Fibroblast of mammary gland (primary cell): ENCODE measurements around the gene C3orf70.

Experiments used
- DNase-seq: peaks from one replicate; pipeline ENCODE4 v3.0.0-alpha.2; 2010; ENCODE audit warnings: low read depth
- H3K4me3 ChIP-seq: 2 replicates; pipeline ENCODE4 v1.5.1; 2011; ENCODE audit warnings: low read depth, mild to moderate bottlenecking, low read length, moderate library complexity; ENCODE audit not compliant: control insufficient read depth
- CTCF ChIP-seq: conservative IDR thresholded peaks from 2 replicates; pipeline ENCODE4 v1.5.1; 2011; ENCODE audit warnings: low read depth, low read length, inconsistent platforms; ENCODE audit not compliant: control insufficient read depth, insufficient read depth

Gene C3orf70

GRCh38 chr3:185062191-185062590, 90.7 kb downstream of the C3orf70 start:
- TF ChIP-seq CTCF, result no peak
- DNase-seq, result no peak
- no peak overlapping the region for H3K4me3 ChIP-seq

- H3K4me3 ChIP-seq, result no peak overlapping the region
- TF ChIP-seq CTCF, result no peak
- no peak for DNase-seq
Observed at GRCh38 chr3:185060655-185061054, 92.2 kb downstream of the C3orf70 start.

- no peak for TF ChIP-seq CTCF
- no peak for DNase-seq
- no peak overlapping the region for H3K4me3 ChIP-seq
Observed at GRCh38 chr3:185059766-185060165, 93.1 kb downstream of the C3orf70 start.

- no peak overlapping the region for H3K4me3 ChIP-seq
- DNase-seq, result no peak
- TF ChIP-seq CTCF, result no peak
Observed at GRCh38 chr3:185058796-185059195, 94.1 kb downstream of the C3orf70 start.

- DNase-seq, result no peak
- no peak for TF ChIP-seq CTCF
- no peak overlapping the region for H3K4me3 ChIP-seq
Observed at GRCh38 chr3:185057829-185058228, 95.0 kb downstream of the C3orf70 start.

GRCh38 chr3:185056908-185057307, 96.0 kb downstream of the C3orf70 start:
- H3K4me3 ChIP-seq, result no peak overlapping the region
- DNase-seq, result no peak
- TF ChIP-seq CTCF, result no peak

GRCh38 chr3:185052631-185053030, 100.2 kb downstream of the C3orf70 start:
- H3K4me3 ChIP-seq, result no peak overlapping the region
- no peak for DNase-seq
- TF ChIP-seq CTCF, result no peak
